HG02610 (cell line): ENCODE data around the gene OR52B4.
"Not testable (repeated sequence)": the region's sequence is repeated elsewhere in the genome, so short reads cannot be mapped to it uniquely, and the experiment has no call there.

Experiments
- ATAC-seq: cut with Tn5 transposase; IDR thresholded peaks from one replicate; pipeline ENCODE4 v1.9.1; 2021; ENCODE audit warnings: mild to moderate bottlenecking, moderate library complexity; ENCODE audit not compliant: unreplicated experiment

Gene OR52B4

DNA sequence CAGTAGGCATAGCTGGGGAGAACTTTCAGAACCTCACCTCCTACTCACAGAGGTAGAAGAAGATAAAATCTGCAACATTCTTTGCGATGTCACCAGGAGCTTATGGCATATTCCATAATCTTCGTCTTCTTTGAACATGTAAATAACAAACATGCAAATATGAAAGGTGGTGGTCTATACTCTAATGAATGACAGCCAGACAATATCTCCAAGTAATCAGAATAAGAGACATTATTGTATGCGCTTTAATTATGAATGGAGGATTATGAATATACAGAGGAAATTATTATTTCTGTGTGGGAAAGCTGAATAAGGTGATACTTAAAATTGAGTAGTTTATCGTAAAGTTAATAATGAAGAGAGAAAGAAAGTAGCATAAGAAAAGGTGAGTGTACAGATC is at the start of gene OR52B4:
OR52B4 (minus strand) TSS at position 101 of the 400 bp plus-strand sequence; CDS start at position 10, 91 bp downstream.
- ATAC-seq = no peak

- ATAC-seq = no peak
Observed at GRCh38 chr11:4416816-4417215, 48.6 kb upstream of the OR52B4 start.

DNA sequence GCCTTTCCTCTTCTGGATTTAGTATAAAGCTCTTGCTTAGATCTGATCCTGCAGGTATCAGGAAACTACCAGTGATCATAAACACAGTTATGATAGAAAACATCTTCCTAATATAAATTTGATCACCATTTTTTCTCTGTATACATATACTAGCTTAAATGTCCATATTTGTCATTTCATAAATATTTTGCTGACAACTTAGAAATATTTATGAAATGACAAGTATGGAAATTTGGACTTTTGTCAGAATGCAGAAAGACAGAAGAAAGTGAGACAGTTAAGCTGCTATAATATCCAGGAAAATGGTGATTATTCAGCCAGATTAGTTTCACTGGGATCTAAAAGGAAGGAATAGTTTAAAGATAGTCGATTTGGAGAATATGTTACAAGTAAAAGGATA is 48.1 kb upstream of the OR52B4 start:
- no peak for ATAC-seq

DNA sequence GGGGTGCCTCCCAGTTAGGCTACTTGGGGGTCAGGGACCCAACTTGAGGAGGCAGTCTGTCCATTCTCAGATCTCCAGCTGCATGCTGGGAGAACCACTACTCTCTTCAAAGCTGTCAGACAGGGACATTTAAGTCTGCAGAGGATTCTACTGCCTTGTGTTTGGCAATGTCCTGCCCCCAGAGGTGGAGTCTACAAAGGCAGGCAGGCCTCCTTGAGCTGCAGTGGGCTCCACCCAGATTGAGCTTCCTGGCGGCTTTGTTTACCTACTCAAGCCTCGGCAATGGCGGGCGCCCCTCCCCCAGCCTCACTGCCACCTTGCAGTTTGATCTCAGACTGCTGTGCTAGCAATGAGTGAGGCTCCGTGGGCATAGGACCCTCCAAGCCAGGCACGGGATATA is 38.0 kb upstream of the OR52B4 start:
- ATAC-seq = not testable (repeated sequence)

- ATAC-seq = no peak
Observed at GRCh38 chr11:4393858-4394223, 25.7 kb upstream of the OR52B4 start.

DNA sequence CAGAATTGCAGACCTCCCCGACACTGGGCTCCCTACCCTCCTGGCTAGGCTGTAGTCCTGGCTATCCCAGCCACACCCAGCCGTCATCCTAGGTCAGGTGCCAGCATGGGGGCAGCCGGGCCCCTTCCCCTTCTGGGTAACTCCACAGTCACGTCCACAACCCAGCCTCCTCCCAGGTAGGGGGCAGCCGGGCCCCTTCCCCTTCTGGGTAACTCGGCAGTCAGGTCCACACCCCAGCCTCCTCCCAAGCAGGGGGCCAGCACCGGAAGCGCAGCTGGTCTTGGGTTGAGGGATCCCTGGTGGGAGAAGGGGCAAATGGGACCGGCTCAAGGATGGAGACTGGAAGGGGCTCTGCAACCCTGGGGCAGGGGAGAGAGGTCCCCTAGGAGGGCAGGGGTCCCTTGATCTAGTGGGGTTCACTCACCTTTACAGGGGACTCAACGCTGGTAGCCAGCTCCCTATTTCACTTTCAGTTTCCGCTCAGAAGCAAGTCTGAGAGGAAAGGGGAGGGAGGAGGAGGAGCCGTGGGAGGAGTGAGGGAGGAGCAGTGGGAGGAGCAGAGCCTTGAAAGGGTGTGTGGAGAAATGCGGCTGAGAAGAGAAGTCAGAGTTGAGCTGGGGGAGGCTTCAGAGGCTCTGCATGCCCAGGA is 25.1 kb upstream of the OR52B4 start, which contains the start of gene TRIM21:
TRIM21 (minus strand) TSS at position 494 of the 649 bp plus-strand sequence. CDS start 3,293 bp downstream, outside the sequence.
- ATAC-seq = peak; percentile 99

- no peak for ATAC-seq
Observed at GRCh38 chr11:4388221-4388620, 20.0 kb upstream of the OR52B4 start.

GRCh38 chr11:4385978-4386740 is 18.0 kb upstream of the OR52B4 start:
- no peak for ATAC-seq

GRCh38 chr11:4381901-4382300 is 13.7 kb upstream of the OR52B4 start:
- no peak for ATAC-seq

DNA sequence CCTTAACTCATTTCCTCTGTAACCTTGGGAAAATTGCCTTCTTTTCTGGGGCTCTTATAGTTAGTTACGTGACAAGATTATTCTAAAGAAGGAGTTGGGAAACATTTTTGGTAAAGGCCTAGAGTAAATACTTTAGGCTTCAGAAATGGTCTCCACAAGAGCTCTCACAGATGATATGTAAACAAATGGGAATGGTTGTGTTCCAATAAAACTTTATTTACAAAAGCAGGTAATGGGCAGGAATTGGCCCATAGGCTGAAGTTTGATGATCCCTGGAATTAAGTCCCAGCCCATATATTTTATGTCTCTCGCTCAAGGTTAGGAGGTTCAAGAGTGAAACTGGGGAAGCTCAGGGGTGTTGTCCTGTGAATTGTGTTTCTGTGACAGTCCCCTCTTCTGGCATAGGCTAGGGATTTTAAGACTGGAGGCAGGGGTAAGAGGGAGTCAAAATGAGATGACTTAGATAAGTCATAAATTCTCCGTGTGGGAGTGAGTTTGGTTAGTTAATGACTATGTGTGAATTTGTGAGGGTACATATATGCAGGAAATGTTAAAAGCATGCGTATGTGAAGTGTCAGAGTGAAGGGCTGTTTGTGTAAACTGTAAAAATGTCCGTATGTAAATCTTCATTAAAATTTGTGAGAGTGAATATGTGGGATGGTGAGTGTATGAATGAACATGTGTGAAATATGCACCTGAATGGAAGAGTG is 7.4 kb upstream of the OR52B4 start:
- ATAC-seq = no peak

DNA sequence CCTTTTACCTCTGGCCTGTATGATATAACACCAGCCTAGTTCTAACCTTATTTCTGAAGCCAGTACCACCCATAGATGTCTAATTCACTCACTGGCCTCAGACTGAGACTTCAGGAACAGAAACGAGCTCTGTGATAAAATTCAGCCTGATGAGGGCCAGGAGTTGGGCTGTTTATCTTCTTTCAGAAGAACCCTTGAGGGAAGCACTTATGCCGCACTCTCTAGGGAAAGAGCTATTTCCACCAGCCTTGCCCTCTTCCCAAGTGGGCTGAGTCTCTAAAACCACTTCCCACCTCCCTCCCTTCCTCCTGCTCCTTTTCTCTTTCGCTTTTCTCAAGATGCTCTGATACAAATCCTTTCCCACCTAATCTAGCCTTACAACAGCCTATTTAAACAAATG is 2.0 kb upstream of the OR52B4 start:
- no peak for ATAC-seq

- ATAC-seq = not testable (repeated sequence)
Observed at GRCh38 chr11:4348142-4348541, 20.0 kb downstream of the OR52B4 start.

GRCh38 chr11:4345366-4345765 is 22.8 kb downstream of the OR52B4 start:
- ATAC-seq = not testable (repeated sequence)

GRCh38 chr11:4334356-4334755 is 33.8 kb downstream of the OR52B4 start:
- ATAC-seq = not testable (repeated sequence)
